Thoracic aorta (tissue), 2 donors: Measurements from ENCODE around the gene TOP2B. TPM values are rescaled to one million over a fixed set of nuclear protein-coding genes. Genes with fewer than 3 reads are reported as not detected.

ENCODE experiments used
- ATAC-seq: fragments of 150-250 bp; one replicate; pipeline ENCODE4 v1.8.0; 2017; ENCODE audit warnings: low read depth; ENCODE audit not compliant: insufficient number of reproducible peaks, low FRiP score
- DNase-seq: peaks from one replicate; pipeline ENCODE4 v3.0.0-alpha.2; 2020; ENCODE audit warnings: low spot score
- H3K27ac ChIP-seq, 2 donors: fragments of 200-600 bp; sonication (generic); 1 replicate in 1 of 2; 2 replicates in 1 of 2; pipeline ENCODE4 v1.5.1; 2016; ENCODE audit warnings: mild to moderate bottlenecking in 2 of 2, moderate library complexity in 2 of 2
- H3K27me3 ChIP-seq: fragments of 200-600 bp; sonication (generic); replicated peaks from 2 replicates; pipeline ENCODE4 v1.6.0; 2016; ENCODE audit warnings: mild to moderate bottlenecking; ENCODE audit not compliant: insufficient read depth
- H3K36me3 ChIP-seq: fragments of 200-600 bp; sonication (generic); one replicate; pipeline ENCODE4 v1.5.1; 2016
- H3K4me1 ChIP-seq, 2 donors: fragments of 200-600 bp; sonication (generic); 1 replicate in 1 of 2; 2 replicates in 1 of 2; pipeline versions ENCODE4 v1.5.1 to v1.6.0; 2016; ENCODE audit warnings: low read depth in 2 of 2, mild to moderate bottlenecking in 1 of 2; ENCODE audit not compliant: control insufficient read depth in 1 of 2
- H3K4me3 ChIP-seq: fragments of 200-600 bp; sonication (generic); 2 replicates; pipeline ENCODE4 v1.5.1; 2016; ENCODE audit warnings: mild to moderate bottlenecking
- H3K9me3 ChIP-seq: fragments of 200-600 bp; sonication (generic); 2 replicates; pipeline ENCODE4 v1.5.1; 2016
- CTCF ChIP-seq: fragments of 200-600 bp; sonication (generic); IDR thresholded peaks from one replicate; pipeline ENCODE4 v1.5.1; 2019; ENCODE audit warnings: antibody characterized with exemption
- total RNA-seq, 2 donors: library from RNA; depleted of rRNA; stranded (reverse); fragments of >200 nt; gene quantifications; one replicate each; pipeline versions ENCODE4 v1.1.0 to v1.2.3, GENCODE V29; 2016

TOP2B gene
- total RNA-seq, 2 donors from 2014 or later: 78.9 to 92.0 TPM

- Histone ChIP-seq H3K27me3 (no peaks in the 10 kb centered on the region), H3K4me3 (no peak overlapping the region), H3K9me3 (no peaks in the 10 kb centered on the region), H3K36me3 (no peaks in the 10 kb centered on the region), H3K4me1 (no peaks in the 10 kb centered on the region), H3K27ac (no peak overlapping the region)
- no peak for TF ChIP-seq CTCF
- DNase-seq: no peak
- ATAC-seq: no peak
These were observed 97.3 kb downstream of the TOP2B start for GRCh38 chr3:25567388-25567787.

DNA sequence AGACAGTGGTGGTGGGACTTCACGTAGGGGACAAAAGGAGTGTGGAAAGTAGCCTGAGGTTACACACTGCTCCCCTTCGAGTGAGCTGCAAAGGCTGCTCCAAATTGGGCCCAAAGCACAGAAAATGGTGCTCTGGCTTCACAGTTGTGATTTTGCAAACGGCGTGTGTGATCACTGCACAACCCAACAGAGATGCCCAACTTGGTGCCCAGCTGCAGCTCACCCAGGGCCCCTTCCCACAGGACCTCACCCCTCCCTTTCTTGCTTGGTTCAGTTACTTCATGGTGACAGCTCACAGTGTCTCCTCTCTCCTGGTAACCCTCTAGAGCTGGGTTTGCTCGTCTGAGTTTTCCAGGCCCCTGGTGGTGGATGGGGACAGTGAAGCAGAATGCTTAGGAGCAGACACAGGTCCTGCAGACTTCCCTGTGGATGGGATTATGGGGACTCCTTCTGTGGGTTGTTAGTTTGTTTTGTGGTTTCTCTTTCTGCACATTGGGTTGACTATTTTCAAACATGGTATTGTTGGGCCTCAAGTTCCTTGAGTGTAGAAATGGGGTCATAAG is 98.3 kb downstream of the TOP2B start:
- Histone ChIP-seq H3K27ac (no peak overlapping the region), H3K4me1 (no peaks in the 10 kb centered on the region), H3K9me3 (no peaks in the 10 kb centered on the region), H3K4me3 (no peak overlapping the region), H3K36me3 (no peaks in the 10 kb centered on the region), H3K27me3 (no peaks in the 10 kb centered on the region)
- ATAC-seq (no peak), DNase-seq (no peak)
- TF ChIP-seq CTCF: no peak

DNA sequence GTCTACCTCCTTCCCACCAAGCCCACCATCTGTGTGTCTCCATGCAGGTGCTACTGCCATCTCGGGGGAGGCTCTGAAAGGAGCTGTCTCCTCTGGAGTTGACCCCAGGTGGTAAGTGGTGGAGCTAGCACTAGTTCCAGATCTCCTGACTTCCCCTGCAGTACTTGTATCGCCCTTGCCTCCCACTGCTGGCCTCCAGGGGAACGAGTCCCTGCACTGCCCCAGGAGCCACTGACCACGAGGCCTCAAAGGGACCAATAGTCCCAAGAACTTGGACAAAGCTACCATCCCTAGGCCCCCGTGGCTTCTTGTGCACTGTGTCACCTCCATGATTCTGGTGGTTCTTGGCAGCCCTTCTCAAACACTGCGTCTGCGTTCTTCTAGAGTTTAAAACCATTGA is 98.9 kb downstream of the TOP2B start:
- H3K4me1 ChIP-seq: no peaks in the 10 kb centered on the region
- TF ChIP-seq CTCF: no peak
- H3K36me3 ChIP-seq: no peaks in the 10 kb centered on the region
- ATAC-seq: no peak
- DNase-seq: no peak
- no peaks in the 10 kb centered on the region for H3K27me3 ChIP-seq
- H3K9me3 ChIP-seq: no peaks in the 10 kb centered on the region
- no peak overlapping the region for H3K4me3 ChIP-seq
- H3K27ac ChIP-seq: no peak overlapping the region

DNA sequence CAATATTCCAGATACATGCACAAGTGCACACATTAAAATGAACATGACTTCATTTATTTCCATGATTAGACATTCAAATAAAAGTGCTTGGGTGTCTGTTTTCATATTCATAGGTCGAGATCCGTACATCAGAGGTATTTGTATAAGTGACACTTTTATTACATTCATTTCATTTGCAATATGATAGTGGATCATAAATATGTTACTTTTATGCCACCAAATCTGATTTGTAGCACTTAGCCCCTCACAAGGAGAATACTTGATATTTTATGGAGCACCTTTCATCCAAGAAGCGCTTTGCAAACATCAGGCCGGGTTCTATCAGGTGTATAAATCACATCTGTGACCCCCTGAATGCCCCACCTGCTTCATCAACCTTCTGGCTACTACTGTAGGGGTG is 100.6 kb downstream of the TOP2B start:
- no peak for ATAC-seq
- Histone ChIP-seq H3K27me3 (no peaks in the 10 kb centered on the region), H3K9me3 (no peaks in the 10 kb centered on the region), H3K27ac (no peak overlapping the region), H3K36me3 (no peaks in the 10 kb centered on the region), H3K4me3 (no peak overlapping the region), H3K4me1 (no peaks in the 10 kb centered on the region)
- DNase-seq: no peak
- TF ChIP-seq CTCF: no peak

DNA sequence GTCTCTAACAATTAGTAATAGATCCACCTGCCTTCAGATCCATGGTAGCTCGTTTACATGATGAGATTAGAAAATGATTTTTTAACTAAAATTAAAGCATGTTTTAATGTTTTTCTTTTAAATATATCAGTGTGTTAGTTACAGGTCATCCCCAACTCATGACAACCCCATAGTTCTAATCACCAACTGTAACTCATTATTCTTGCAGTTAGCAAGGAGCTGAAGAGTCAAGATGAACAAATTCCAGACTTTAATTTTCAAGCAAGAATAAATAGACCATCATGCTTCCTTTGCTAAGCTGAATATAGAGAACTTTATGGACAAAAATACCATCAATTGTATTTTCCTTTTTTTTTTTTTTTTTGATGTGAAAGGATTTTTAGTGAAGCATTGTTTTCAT is 101.1 kb downstream of the TOP2B start:
- no peak for TF ChIP-seq CTCF
- H3K4me1 ChIP-seq: peaks cover 0 to 5% of the 10 kb centered on the region in 2 donors

More for the DNA sequence above, 101.1 kb downstream of the TOP2B start:
- H3K27me3 ChIP-seq: no peaks in the 10 kb centered on the region
- DNase-seq (no peak), ATAC-seq (no peak)
- no peaks in the 10 kb centered on the region for H3K36me3 ChIP-seq
- no peak overlapping the region for H3K4me3 ChIP-seq
- H3K9me3 ChIP-seq: no peaks in the 10 kb centered on the region
- H3K27ac ChIP-seq: no peak overlapping the region
